SK-N-SH treated with all-trans-retinoic acid at 6 μM for 48 hours (cell line): Measurements from ENCODE around the gene CCDC38.

Experiments
- ATAC-seq: fragments of 200-7000 bp; cut with Tn5 transposase; 3 replicates; pipeline ENCODE4 v1.9.1; 2020; ENCODE audit warnings: mild to moderate bottlenecking, moderate library complexity
- ARNTL ChIP-seq: fragments of 450-650 bp; formaldehyde crosslinking; IDR thresholded peaks from 2 replicates; pipeline ENCODE4 v1.5.0; 2020; ENCODE audit warnings: low read depth, mild to moderate bottlenecking, moderate library complexity, borderline replicate concordance
- BACH2 ChIP-seq: fragments of 250-450 bp; sonication (Bioruptor Pico); IDR thresholded peaks from 2 replicates; pipeline ENCODE4 v1.9.0; 2021; ENCODE audit warnings: mild to moderate bottlenecking, borderline replicate concordance
- ESRRG ChIP-seq: fragments of 250-450 bp; sonication (Bioruptor Pico); IDR thresholded peaks from 2 replicates; pipeline ENCODE4 v1.6.1; 2021; ENCODE audit warnings: mild to moderate bottlenecking
- GLIS3 ChIP-seq: fragments of 250-450 bp; sonication (Bioruptor Pico); IDR thresholded peaks from 2 replicates; pipeline ENCODE4 v1.5.0; 2020; ENCODE audit warnings: mild to moderate bottlenecking, moderate library complexity
- ISL1 ChIP-seq: fragments of 250-450 bp; sonication (Bioruptor Pico); IDR thresholded peaks from 2 replicates; pipeline ENCODE4 v2.1.2; 2022; ENCODE audit warnings: mild to moderate bottlenecking, moderate library complexity
- OSR1 ChIP-seq: fragments of 250-450 bp; sonication (Bioruptor Pico); IDR thresholded peaks from 2 replicates; pipeline ENCODE4 v1.8.0; 2022; ENCODE audit warnings: moderate library complexity, mild to moderate bottlenecking, inconsistent platforms
- RARB ChIP-seq: fragments of 250-450 bp; sonication (Bioruptor Pico); IDR thresholded peaks from 2 replicates; pipeline ENCODE4 v1.8.0; 2021; ENCODE audit warnings: mild to moderate bottlenecking, moderate library complexity
- SNAI2 ChIP-seq: fragments of 250-450 bp; sonication (Bioruptor Pico); IDR thresholded peaks from 2 replicates; pipeline ENCODE4 v1.5.0; 2020; ENCODE audit warnings: mild to moderate bottlenecking, moderate library complexity
- TOX ChIP-seq: fragments of 250-450 bp; sonication (Bioruptor Pico); IDR thresholded peaks from 2 replicates; pipeline ENCODE4 v1.8.0; 2021; ENCODE audit warnings: mild to moderate bottlenecking, moderate library complexity, borderline replicate concordance
- ZNF565 ChIP-seq: fragments of 450-650 bp; formaldehyde crosslinking; conservative IDR thresholded peaks from 2 replicates; pipeline ENCODE4 v1.5.0; 2020; ENCODE audit warnings: low read depth, mild to moderate bottlenecking, moderate library complexity
- ZNF70 ChIP-seq: fragments of 450-650 bp; formaldehyde crosslinking; IDR thresholded peaks from 2 replicates; pipeline ENCODE4 v1.5.0; 2020; ENCODE audit warnings: mild to moderate bottlenecking, moderate library complexity
- ZNF8 ChIP-seq: fragments of 450-650 bp; formaldehyde crosslinking; IDR thresholded peaks from 2 replicates; pipeline ENCODE4 v1.5.0; 2020; ENCODE audit warnings: mild to moderate bottlenecking, moderate library complexity
- TF ChIP-seq, protein P1 (sequence below): fragments of 250-450 bp; sonication (Bioruptor Pico); IDR thresholded peaks from 2 replicates; pipeline ENCODE4 v1.5.0; 2020; ENCODE audit warnings: mild to moderate bottlenecking, moderate library complexity
- TF ChIP-seq, protein P2 (sequence below): fragments of 250-450 bp; sonication (Bioruptor Pico); IDR thresholded peaks from 2 replicates; pipeline ENCODE4 v1.5.1; 2021; ENCODE audit warnings: mild to moderate bottlenecking, moderate library complexity
- TF ChIP-seq, protein P3 (sequence below): fragments of 250-450 bp; sonication (Bioruptor Pico); IDR thresholded peaks from 2 replicates; pipeline ENCODE4 v1.5.1; 2020; ENCODE audit warnings: low read depth, mild to moderate bottlenecking, moderate library complexity
- TF ChIP-seq, protein P4 (sequence below): fragments of 250-450 bp; sonication (Bioruptor Pico); IDR thresholded peaks from 2 replicates; pipeline ENCODE4 v1.8.0; 2020; ENCODE audit warnings: mild to moderate bottlenecking, moderate library complexity, borderline replicate concordance
- TF ChIP-seq, protein P5 (sequence below): fragments of 250-450 bp; sonication (Bioruptor Pico); IDR thresholded peaks from 2 replicates; pipeline ENCODE4 v1.8.0; 2021; ENCODE audit warnings: low read depth, mild to moderate bottlenecking, moderate library complexity, borderline replicate concordance

CCDC38 gene

DNA sequence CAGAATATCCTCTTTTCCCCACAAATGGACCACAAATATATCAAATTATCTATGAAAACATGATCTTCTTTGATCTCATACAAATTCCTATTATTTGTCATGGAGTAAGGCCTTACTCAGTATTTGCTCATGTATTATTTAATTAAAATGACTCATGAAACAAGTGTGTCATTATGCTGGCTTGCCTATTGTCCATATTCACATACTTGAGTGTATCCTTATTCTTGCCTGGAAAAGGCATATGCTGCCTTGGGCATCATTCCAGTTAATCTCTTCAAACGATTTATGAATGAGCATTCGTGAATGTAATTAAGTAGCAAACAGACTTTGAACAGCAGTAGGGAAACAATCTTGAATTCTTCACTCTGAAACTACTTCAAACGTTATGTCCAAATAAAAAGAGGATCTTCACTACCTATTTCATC is 106.2 kb downstream of the CCDC38 start (continued):
- TF ChIP-seq TOX (CRISPR knock-in tag), result peak; percentile 94
- peak; percentile 18; the same call in 1 of the 2 replicates for TF ChIP-seq ZNF8 (CRISPR knock-in tag)
- TF ChIP-seq, protein P1, sequence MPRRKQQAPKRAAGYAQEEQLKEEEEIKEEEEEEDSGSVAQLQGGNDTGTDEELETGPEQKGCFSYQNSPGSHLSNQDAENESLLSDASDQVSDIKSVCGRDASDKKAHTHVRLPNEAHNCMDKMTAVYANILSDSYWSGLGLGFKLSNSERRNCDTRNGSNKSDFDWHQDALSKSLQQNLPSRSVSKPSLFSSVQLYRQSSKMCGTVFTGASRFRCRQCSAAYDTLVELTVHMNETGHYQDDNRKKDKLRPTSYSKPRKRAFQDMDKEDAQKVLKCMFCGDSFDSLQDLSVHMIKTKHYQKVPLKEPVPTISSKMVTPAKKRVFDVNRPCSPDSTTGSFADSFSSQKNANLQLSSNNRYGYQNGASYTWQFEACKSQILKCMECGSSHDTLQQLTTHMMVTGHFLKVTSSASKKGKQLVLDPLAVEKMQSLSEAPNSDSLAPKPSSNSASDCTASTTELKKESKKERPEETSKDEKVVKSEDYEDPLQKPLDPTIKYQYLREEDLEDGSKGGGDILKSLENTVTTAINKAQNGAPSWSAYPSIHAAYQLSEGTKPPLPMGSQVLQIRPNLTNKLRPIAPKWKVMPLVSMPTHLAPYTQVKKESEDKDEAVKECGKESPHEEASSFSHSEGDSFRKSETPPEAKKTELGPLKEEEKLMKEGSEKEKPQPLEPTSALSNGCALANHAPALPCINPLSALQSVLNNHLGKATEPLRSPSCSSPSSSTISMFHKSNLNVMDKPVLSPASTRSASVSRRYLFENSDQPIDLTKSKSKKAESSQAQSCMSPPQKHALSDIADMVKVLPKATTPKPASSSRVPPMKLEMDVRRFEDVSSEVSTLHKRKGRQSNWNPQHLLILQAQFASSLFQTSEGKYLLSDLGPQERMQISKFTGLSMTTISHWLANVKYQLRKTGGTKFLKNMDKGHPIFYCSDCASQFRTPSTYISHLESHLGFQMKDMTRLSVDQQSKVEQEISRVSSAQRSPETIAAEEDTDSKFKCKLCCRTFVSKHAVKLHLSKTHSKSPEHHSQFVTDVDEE (CRISPR knock-in tag), result no peak
- TF ChIP-seq ESRRG (CRISPR knock-in tag), result no peak
- no peak for TF ChIP-seq BACH2 (CRISPR knock-in tag)
- TF ChIP-seq SNAI2 (CRISPR knock-in tag), result peak; percentile 94
- no peak for TF ChIP-seq ZNF565 (CRISPR knock-in tag)
- TF ChIP-seq, all 23 proteins: peak for 10

DNA sequence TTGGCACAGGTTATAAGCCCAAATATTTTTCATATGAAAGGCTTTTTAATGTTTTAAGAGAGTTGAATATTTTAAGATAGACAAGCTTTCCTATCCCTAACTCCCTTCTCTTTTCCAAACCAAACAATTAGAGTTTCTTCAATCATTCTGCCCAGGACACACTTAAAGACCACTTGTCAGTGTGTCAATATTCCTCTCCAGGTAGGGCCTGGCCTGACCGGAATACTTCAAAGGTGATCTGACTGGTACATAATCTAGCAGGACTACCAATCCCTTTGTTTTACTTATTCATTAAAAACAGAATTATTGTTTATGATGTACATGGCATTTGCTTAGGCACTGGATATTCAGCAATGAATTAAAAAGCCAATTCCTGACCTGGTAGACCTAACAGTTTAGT is 107.8 kb downstream of the CCDC38 start:
- TF ChIP-seq SNAI2 (CRISPR knock-in tag) (no peak), ESRRG (CRISPR knock-in tag) (no peak), BACH2 (CRISPR knock-in tag) (no peak), RARB (no peak), ISL1 (no peak), ZNF565 (CRISPR knock-in tag) (no peak), OSR1 (CRISPR knock-in tag) (no peak), ARNTL (CRISPR knock-in tag) (no peak), TOX (CRISPR knock-in tag) (no peak)
- TF ChIP-seq, protein P2, sequence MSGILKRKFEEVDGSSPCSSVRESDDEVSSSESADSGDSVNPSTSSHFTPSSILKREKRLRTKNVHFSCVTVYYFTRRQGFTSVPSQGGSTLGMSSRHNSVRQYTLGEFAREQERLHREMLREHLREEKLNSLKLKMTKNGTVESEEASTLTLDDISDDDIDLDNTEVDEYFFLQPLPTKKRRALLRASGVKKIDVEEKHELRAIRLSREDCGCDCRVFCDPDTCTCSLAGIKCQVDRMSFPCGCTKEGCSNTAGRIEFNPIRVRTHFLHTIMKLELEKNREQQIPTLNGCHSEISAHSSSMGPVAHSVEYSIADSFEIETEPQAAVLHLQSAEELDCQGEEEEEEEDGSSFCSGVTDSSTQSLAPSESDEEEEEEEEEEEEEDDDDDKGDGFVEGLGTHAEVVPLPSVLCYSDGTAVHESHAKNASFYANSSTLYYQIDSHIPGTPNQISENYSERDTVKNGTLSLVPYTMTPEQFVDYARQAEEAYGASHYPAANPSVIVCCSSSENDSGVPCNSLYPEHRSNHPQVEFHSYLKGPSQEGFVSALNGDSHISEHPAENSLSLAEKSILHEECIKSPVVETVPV (CRISPR knock-in tag), result no peak
- TF ChIP-seq, protein P3, sequence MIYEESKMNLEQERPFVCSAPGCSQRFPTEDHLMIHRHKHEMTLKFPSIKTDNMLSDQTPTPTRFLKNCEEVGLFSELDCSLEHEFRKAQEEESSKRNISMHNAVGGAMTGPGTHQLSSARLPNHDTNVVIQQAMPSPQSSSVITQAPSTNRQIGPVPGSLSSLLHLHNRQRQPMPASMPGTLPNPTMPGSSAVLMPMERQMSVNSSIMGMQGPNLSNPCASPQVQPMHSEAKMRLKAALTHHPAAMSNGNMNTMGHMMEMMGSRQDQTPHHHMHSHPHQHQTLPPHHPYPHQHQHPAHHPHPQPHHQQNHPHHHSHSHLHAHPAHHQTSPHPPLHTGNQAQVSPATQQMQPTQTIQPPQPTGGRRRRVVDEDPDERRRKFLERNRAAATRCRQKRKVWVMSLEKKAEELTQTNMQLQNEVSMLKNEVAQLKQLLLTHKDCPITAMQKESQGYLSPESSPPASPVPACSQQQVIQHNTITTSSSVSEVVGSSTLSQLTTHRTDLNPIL (CRISPR knock-in tag), result no peak
- no peak for ATAC-seq

DNA sequence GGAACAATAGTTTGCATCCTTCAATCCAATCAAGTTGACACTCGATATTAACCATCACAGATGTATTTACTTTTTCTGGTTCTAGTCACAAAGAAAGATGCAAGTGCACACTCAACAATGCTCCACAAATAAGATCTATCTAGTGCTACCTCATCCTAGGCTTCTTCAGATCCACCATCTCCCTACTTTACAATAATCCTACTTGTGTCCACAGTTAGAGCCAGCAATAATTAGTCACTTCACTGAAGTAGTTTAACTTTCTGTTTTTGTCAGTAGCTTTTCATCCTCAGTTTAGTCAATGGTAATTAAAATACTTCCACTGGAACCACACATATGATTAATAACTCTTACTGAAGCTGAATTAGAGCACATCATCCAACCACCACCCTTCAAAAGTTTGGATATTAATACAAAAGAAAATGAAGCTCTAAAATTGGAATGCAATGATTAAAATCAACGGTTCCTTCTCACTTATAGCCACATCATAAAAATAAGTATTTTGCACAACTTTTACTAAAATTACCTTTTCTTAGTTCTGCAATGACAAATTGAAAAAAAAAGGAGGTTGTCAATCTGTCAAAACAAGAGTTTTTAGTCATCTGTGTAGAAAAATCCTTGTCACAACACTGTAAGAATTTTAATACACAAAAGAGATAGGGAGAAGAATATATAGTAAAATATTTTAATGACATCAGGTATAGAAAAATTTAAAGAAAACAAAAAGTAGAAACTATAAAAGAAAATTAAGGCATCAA is 111.9 kb downstream of the CCDC38 start:
- TF ChIP-seq, protein P4, sequence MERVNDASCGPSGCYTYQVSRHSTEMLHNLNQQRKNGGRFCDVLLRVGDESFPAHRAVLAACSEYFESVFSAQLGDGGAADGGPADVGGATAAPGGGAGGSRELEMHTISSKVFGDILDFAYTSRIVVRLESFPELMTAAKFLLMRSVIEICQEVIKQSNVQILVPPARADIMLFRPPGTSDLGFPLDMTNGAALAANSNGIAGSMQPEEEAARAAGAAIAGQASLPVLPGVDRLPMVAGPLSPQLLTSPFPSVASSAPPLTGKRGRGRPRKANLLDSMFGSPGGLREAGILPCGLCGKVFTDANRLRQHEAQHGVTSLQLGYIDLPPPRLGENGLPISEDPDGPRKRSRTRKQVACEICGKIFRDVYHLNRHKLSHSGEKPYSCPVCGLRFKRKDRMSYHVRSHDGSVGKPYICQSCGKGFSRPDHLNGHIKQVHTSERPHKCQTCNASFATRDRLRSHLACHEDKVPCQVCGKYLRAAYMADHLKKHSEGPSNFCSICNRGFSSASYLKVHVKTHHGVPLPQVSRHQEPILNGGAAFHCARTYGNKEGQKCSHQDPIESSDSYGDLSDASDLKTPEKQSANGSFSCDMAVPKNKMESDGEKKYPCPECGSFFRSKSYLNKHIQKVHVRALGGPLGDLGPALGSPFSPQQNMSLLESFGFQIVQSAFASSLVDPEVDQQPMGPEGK (CRISPR knock-in tag), result no peak
- TF ChIP-seq, protein P1 (CRISPR knock-in tag), result no peak
- TF ChIP-seq OSR1 (CRISPR knock-in tag) (no peak), ZNF70 (CRISPR knock-in tag) (no peak), TOX (CRISPR knock-in tag) (no peak), GLIS3 (no peak), ISL1 (no peak)
- TF ChIP-seq, protein P5, sequence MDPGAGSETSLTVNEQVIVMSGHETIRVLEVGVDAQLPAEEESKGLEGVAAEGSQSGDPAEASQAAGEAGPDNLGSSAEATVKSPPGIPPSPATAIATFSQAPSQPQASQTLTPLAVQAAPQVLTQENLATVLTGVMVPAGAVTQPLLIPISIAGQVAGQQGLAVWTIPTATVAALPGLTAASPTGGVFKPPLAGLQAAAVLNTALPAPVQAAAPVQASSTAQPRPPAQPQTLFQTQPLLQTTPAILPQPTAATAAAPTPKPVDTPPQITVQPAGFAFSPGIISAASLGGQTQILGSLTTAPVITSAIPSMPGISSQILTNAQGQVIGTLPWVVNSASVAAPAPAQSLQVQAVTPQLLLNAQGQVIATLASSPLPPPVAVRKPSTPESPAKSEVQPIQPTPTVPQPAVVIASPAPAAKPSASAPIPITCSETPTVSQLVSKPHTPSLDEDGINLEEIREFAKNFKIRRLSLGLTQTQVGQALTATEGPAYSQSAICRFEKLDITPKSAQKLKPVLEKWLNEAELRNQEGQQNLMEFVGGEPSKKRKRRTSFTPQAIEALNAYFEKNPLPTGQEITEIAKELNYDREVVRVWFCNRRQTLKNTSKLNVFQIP (CRISPR knock-in tag), result no peak
- no peak for ATAC-seq
